Measurements from ENCODE around the gene MRPL43.
"Not testable (repeated sequence)": the region's sequence is repeated elsewhere in the genome, so short reads cannot be mapped to it uniquely, and the experiment has no call there.

The MRPL43 gene

DNA sequence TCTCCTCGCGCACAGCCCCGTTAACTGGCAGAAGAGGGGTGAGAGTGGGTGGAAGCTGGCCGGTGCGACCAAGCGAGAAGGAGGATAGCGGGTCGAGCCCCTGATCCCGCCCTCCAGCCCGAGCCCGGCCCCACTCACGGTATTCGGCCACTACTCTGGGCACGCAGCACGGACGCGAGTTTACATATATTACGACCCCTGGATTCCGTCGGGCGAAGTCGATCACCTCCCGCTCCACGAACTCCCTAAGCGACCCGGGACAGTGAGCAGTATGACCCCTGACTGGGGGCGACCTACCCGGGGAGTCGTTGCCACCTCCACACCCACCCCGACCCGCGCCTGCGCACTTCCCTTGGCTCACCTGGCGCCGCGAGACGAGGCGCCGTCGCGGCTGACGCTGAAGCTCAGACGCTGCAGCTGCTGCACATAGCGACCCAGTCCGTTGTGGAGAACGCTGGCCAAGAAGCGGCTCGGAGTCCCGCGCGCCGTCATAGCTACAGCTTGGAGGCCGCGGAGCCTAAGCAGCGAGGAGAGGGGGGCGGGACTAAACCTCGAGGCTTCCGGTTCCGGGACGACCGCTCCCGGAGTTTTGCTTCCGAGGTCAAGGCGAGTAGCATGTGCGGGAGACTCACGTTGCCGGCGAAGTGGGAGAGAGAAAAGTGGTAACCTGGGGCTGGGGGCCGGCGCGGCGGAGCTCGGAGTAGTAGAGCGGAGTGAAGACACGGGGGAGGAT, at the start of gene MRPL43, which contains the start of gene TWNK:
Gene MRPL43, minus strand, starts transcription at position 546 of the 733 bp plus-strand sequence. Its CDS starts 54 bp downstream, at position 492.
Gene TWNK, plus strand, starts transcription at position 592 of the 733 bp plus-strand sequence. CDS start 668 bp downstream, outside the sequence.
- Mint-ChIP-seq H3K4me1 (ENCODE audit: low read depth) (peaks cover 18% of the 10 kb centered on the region), H3K27ac (peak within 1 kb of the TSS; percentile 86), H3K9me3 (no peaks in the 10 kb centered on the region), H3K36me3 (ENCODE audit: low read depth) (peaks cover 21% of the 10 kb centered on the region), H3K27me3 (ENCODE audit: low read depth) (no peaks in the 10 kb centered on the region), H3K4me3 (peak within 1 kb of the TSS; percentile 98)

DNA sequence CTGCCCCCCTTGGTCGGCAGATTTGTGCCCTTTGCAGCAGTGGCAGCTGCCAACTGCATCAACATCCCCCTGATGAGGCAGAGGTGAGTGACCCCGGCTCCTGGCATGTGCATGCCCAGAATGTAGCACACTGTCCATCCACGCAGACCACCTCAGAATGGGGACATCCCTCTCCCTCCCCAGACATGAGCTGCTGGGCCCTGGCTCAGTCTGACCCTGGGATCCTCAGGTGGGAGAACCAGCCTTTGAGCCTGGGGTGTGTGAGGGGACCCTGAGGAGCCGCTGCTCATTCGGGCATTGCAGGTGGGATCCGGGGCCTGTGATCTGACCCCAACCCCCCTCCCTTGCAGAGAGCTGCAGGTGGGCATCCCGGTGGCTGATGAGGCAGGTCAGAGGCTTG, 49.4 kb upstream of the MRPL43 start:
- Mint-ChIP-seq H3K4me1 (ENCODE audit: low read depth) (peaks cover 19% of the 10 kb centered on the region), H3K4me3 (no peak overlapping the region), H3K27ac (no peak overlapping the region), H3K27me3 (ENCODE audit: low read depth) (no peaks in the 10 kb centered on the region), H3K9me3 (no peaks in the 10 kb centered on the region), H3K36me3 (ENCODE audit: low read depth) (peaks cover 35% of the 10 kb centered on the region)

DNA sequence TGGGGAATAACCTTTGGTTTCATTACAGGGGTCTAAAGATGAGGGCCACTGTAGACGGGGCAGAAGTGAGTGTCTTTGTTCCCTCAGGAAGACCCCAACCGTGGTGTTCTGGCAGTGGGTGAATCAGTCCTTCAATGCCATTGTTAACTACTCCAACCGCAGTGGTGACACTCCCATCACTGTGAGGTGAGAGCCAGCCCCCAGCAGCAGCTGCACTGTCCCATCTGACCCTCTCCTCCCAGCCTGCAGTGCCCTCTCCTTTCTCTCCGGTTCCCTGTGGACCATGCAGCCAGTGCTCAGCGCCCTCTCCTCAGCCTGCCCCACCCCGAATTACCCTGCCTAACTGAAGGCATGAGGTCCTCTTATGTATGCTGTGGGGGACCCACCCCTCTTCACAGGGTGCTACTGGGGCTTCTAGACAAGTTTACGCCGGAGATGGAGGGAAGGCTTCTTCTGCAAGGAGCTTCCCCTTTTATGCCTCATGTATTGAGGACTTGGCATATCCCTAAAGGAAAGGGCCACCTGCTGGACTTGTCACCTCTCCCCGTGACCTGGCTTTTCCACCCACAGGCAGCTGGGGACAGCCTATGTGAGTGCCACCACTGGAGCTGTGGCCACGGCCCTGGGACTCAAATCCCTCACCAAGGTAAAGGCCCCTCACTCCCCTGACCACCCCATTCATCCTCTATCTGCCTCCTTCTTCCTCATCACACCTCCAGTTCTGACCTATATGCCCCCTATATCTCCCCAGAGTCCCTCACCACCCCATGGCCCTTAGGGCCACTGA, 48.8 kb upstream of the MRPL43 start:
- Mint-ChIP-seq H3K27ac (no peak overlapping the region), H3K27me3 (ENCODE audit: low read depth) (no peaks in the 10 kb centered on the region), H3K36me3 (ENCODE audit: low read depth) (peaks cover 34% of the 10 kb centered on the region), H3K9me3 (no peaks in the 10 kb centered on the region), H3K4me1 (ENCODE audit: low read depth) (peaks cover 16% of the 10 kb centered on the region), H3K4me3 (no peak overlapping the region)

DNA sequence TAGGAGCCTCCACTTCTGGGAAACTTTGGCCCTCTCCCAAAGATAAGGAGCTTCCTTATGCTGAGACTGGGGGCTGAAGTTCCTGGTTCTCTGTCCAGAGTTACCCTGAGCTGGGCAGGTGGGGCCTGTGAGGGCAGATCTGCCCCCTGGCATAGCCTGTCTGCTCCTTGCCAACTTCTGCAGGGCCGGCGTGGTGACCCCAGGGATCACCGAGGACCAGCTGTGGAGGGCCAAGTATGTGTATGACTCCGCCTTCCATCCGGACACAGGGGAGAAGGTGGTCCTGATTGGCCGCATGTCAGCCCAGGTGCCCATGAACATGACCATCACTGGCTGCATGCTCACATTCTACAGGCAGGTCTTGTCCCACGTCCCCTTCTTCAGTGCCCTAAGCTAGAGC, 48.0 kb upstream of the MRPL43 start:
- Mint-ChIP-seq H3K4me1 (ENCODE audit: low read depth) (peaks cover 17% of the 10 kb centered on the region), H3K9me3 (no peaks in the 10 kb centered on the region), H3K27ac (peak overlapping the region; percentile 28), H3K4me3 (no peak overlapping the region), H3K36me3 (ENCODE audit: low read depth) (peaks cover 32% of the 10 kb centered on the region), H3K27me3 (ENCODE audit: low read depth) (no peaks in the 10 kb centered on the region)

DNA sequence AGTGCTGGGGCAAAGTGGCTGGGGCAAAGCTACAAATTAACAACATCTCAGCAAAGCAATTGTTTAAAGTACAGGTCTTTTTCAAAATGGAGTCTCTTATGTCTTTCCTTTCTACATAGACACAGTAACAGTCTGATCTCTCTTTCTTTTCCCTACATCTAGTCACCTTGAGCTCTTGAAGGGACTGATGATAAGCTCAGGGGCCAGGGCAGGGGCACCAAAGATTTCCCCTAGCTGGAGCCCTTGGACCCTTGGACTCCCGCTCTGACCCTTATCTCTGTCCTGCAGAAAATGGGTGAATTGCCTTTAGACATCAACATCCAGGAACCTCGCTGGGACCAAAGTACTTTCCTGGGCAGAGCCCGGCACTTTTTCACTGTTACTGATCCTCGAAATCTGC, 47.1 kb upstream of the MRPL43 start:
- H3K27ac Mint-ChIP-seq; H3K9me3 Mint-ChIP-seq; H3K27me3 Mint-ChIP-seq (ENCODE audit: low read depth); H3K4me3 Mint-ChIP-seq: not testable (repeated sequence)
- H3K36me3 Mint-ChIP-seq (ENCODE audit: low read depth) = peaks cover 32% of the 10 kb centered on the region
- H3K4me1 Mint-ChIP-seq (ENCODE audit: low read depth) = peaks cover 17% of the 10 kb centered on the region

DNA sequence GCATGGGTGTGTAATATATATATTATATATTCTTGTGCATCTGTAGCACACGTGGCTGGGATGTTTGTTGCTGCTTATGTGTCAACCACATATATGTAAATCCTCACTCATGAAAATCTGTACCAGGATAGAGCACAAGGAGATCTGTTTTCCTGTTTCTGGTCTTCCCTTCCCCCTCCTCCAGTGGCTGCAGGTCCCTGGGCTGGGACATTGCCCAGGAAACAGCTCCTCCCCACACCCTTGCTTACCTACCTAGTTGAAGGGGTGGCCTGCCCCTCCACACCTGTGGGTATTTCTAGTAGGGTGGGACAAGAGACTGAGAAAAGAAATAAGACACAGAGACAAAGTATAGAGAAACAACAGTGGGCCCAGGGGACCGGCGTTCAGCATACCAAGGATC, 46.0 kb upstream of the MRPL43 start:
- Mint-ChIP-seq H3K4me3 (peak overlapping the region; percentile 87), H3K36me3 (ENCODE audit: low read depth) (peaks cover 29% of the 10 kb centered on the region), H3K9me3 (no peaks in the 10 kb centered on the region), H3K27me3 (ENCODE audit: low read depth) (peaks cover 8% of the 10 kb centered on the region), H3K27ac (peak overlapping the region; percentile 60), H3K4me1 (ENCODE audit: low read depth) (peaks cover 17% of the 10 kb centered on the region)

DNA sequence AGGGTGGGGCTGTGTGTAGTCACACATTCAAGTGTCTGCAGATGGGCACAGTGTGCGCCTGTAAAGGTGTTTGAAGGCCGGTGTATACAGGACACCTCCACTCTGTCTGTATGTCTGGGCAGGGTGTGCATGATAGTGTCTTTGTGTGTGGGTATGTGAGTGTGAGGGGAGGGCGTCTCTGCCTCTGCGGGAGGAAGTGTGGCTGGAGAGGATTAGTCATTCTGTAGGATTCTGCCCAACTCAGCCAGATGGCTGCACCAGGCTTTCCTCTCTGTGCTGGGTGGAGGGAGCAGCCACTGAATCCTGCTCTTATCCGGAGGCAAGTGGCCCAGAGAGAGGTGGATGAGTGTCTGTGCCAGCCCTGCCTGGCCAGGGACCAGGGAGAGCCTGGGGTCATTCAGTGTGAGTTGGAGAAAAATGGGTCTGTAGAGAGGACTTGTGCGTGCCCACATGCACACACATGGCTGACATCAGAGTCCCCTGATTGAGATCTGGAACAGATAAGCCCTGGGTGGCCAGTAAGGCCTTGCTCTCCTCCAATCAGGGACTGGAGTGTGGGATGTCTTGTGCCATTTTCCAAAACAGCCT, 45.4 kb upstream of the MRPL43 start:
- Mint-ChIP-seq H3K27ac (peak overlapping the region; percentile 88), H3K4me1 (ENCODE audit: low read depth) (peaks cover 17% of the 10 kb centered on the region), H3K36me3 (ENCODE audit: low read depth) (peaks cover 24% of the 10 kb centered on the region), H3K9me3 (no peaks in the 10 kb centered on the region), H3K27me3 (ENCODE audit: low read depth) (peaks cover 12% of the 10 kb centered on the region), H3K4me3 (peak overlapping the region; percentile 87)

DNA sequence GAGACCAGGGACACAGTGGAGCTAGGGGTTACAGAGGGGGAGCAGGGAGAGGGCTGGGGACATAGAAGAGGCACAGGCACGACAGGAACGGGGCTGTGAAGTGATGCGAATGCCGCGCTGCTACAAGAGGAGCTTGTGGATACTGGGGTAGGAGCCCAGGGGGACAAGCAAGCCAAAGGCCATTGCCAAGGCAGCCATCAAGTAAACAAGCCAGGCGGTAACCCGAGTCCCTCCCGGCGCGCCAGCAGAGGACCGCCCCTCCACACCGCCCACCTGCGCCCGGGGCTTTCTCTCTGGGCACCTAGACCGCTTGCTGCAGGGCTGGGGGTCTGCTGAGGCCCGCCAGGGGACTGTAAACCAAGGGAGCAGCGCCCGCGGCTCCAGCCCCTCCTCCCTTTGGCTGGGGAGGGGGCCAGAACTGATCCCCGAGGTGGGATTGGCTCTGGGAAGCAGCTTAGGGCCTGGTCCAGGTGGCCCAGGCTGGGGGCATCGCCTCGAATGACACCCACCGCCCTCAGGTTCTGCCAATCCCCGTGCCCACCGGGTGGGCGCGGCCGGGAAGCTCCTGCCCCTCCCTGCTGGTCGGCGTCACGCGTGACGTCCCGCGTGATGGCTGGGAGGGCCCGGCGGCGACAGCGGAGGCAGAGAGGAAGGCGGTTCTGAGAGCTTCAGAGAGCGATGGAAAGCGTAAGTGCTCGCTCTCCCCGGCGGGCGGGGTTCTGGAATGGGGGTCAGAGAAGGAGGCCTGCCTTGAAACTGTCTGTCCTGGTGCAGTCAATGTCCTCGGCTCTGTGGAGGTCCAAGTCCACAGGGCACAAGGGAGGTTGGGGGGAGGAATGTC, 44.7 kb upstream of the MRPL43 start:
- peak overlapping the region; percentile 87 for H3K4me3 Mint-ChIP-seq
- peaks cover 17% of the 10 kb centered on the region for H3K27me3 Mint-ChIP-seq (ENCODE audit: low read depth)
- peaks cover 17% of the 10 kb centered on the region for H3K4me1 Mint-ChIP-seq (ENCODE audit: low read depth)
- peaks cover 18% of the 10 kb centered on the region for H3K36me3 Mint-ChIP-seq (ENCODE audit: low read depth)
- H3K27ac Mint-ChIP-seq = peak overlapping the region; percentile 88
- no peaks in the 10 kb centered on the region for H3K9me3 Mint-ChIP-seq

DNA sequence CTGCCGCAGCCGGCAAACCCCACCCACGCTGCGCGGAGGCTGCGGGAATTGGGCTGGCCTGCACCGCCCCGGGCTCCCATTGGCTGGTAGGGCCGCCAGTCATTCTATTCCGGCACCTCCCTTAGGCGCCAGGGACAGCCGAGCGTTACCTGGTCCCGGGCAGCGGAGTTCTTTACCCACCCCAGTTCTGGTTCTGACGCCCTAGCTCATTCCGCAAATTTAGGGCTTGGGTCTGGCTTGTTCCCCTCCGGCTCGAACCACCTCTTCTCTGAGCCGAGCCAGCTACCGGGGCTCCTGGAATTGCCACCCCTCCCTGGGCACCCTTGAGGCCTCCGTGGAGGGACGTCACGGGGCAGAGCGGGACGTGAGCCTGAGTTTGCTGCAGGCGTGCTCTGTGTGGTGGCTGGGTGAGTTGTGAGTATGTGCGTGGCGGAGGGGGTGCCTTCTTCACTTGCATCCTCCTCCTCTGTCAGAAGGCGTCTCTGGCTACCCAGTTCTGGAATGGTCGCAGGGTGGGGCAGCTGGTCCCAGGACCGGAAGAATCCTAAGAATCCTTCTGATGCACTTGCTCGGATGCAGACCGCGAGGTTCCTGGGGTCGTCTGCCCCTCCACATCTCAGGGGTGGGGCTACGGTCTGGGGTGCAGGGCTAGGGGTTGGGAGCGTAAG, 44.0 kb upstream of the MRPL43 start, which contains the start of the genes PDZD7 and SFXN3:
Gene PDZD7, minus strand, starts transcription at position 2 of the 668 bp plus-strand sequence. CDS start 910 bp downstream, outside the sequence.
Gene SFXN3, plus strand, starts transcription at position 107 of the 668 bp plus-strand sequence. CDS start 3,461 bp downstream, outside the sequence.
- Mint-ChIP-seq H3K4me1 (ENCODE audit: low read depth) (peaks cover 17% of the 10 kb centered on the region), H3K9me3 (no peaks in the 10 kb centered on the region), H3K27me3 (ENCODE audit: low read depth) (peaks cover 17% of the 10 kb centered on the region), H3K27ac (peak within 1 kb of the TSS; percentile 88), H3K4me3 (peak within 1 kb of the TSS; percentile 87), H3K36me3 (ENCODE audit: low read depth) (peaks cover 14% of the 10 kb centered on the region)

DNA sequence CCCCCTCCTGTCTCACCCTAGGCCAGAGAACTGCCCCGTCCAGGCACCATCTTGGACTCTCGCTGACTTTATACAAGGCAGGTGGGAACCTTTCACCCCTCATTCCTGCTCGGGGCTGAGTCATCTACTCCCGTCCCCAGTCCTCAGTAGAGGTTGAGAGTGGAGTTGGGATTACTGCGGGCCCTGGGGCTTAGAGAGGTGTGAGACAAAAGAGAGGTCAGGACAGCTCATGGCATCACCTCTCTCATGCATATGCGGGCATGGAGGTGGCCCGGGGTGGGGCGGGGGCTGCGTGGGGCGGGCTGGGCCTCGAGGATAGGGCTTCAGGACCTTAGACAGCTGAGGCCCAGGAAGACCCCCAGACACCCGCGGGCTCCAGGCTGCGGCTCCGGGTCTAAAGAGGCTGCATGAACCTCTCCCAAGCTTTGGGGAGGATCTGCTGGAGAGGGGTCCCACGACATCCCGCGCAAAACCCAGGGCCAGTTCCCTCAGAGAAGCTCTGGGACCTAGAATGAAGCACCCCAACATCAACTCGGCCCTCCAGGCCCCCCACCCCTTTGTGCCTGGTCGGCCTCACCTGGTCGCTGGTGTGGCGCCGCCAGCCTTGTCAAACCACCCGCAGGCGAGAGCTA, 43.3 kb upstream of the MRPL43 start:
- H3K36me3 Mint-ChIP-seq (ENCODE audit: low read depth) = peaks cover 8% of the 10 kb centered on the region
- no peaks in the 10 kb centered on the region for H3K9me3 Mint-ChIP-seq
- H3K27me3 Mint-ChIP-seq (ENCODE audit: low read depth) = peaks cover 17% of the 10 kb centered on the region
- H3K4me3 Mint-ChIP-seq = peak overlapping the region; percentile 87
- H3K27ac Mint-ChIP-seq = no peak overlapping the region
- H3K4me1 Mint-ChIP-seq (ENCODE audit: low read depth) = peaks cover 17% of the 10 kb centered on the region

DNA sequence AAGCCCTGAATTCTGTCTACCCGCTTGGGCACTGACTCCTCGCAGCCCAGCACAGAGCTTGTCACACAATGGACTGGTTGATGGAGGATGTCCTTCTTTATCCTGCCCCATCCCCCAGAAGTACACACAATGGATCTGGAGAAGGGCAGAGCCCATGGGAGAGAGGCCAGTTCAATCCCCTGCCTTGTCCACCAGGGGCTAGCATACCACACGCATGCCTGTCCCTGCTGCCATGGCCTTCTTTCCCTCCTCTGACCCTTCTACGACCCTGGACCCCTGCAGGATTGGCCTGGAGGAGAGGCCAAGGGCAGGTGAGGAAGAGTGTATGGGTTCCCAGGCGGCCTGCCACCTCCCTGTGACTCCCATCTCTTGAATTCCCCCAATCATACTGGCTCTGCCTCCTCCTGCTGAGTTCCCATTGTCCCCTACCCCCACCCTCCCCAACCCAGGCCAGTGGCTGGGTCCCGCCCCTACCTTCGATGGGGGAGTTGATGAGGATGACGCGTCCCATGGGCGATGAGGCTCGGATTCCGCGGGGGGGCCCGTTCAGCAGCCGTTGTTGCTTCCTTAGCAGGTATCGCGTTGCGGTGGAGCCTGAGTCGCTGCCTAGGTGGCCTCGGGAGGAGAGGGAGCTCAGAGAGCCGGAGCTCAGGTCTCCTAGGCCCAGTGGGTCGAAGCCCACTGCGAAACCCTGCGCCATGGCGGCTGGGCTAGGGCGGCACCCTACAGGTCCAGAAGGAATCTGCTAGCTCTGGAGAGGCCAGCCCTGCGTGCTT, 42.4 kb upstream of the MRPL43 start:
- H3K4me1 Mint-ChIP-seq (ENCODE audit: low read depth) = peaks cover 17% of the 10 kb centered on the region
- peaks cover 17% of the 10 kb centered on the region for H3K27me3 Mint-ChIP-seq (ENCODE audit: low read depth)
- H3K36me3 Mint-ChIP-seq (ENCODE audit: low read depth) = peaks cover 4% of the 10 kb centered on the region
- no peak overlapping the region for H3K27ac Mint-ChIP-seq
- H3K9me3 Mint-ChIP-seq = no peaks in the 10 kb centered on the region
- no peak overlapping the region for H3K4me3 Mint-ChIP-seq

DNA sequence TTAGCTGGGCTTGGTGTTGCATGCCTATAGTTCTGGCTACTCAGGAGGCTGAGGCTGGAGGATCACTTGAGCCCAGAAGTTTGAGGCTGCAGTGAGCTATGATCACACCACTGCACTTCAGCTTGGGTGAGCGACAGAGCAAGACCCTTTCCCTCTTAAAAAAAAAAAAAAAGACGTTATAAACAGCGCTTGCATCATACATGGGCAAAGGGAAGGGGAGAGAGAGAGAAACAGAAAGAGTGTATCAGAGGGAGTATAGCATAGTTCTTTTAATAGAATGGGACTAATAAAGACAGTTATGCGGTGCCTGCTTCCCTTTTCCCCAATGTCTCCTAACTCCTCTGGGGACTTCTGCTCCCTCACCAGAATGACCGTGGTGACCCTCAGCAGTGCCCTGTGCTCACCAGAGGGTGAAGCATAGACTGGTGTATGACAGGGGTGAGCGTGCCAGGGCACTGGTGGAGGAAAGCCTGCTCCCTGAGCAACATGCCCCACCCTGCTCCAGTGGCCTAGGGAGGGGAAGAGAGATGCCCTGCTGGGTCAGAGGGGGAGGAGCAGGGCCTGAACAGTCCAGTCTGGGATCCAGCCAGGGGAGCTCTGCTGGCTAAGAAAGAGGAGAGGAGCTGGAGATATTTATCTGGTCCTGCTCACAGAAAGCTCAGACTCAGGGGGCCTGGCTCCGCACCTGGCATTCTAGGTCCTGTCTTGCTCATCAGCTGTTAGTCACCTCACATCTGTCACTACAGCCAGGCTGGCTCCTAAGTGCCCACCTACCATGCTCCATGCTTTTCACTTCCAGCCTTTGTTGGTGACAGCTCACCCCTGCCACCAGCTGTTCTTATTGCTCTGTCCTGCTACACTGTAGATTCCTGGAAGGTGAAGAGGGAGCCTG, 41.4 kb upstream of the MRPL43 start:
- Mint-ChIP-seq H3K36me3 (ENCODE audit: low read depth) (no peaks in the 10 kb centered on the region), H3K4me3 (no peak overlapping the region), H3K4me1 (ENCODE audit: low read depth) (peaks cover 14% of the 10 kb centered on the region), H3K9me3 (no peaks in the 10 kb centered on the region), H3K27ac (no peak overlapping the region), H3K27me3 (ENCODE audit: low read depth) (peaks cover 17% of the 10 kb centered on the region)

Data from T-helper 1 cell treated with Interleukin-12 subunit alpha and Interleukin-12 subunit beta and Interleukin-4 antibody, amounts not matched to agents 30 μg/mL and 1 μg/mL, for 36 hours (primary cell).